Measurements from ENCODE around the gene SSR2.

The SSR2 gene

GRCh38 chr1:156051011-156051725 is 30.4 kb upstream of the SSR2 start:
- Histone ChIP-seq H3K36me3 (ENCODE audit: low read length) (peaks cover 2% of the 10 kb centered on the region; the same call in 1 of the 2 replicates), H3K79me2 (ENCODE audit: insufficient read depth, low read length) (peaks cover 13% of the 10 kb centered on the region), H3K9ac (ENCODE audit: low read length) (no peak overlapping the region), H4K20me1 (ENCODE audit: low read depth, low read length) (no peaks in the 10 kb centered on the region), H3K9me2 (replicated peaks; ENCODE audit: insufficient read depth, low read length) (no peaks in the 10 kb centered on the region), H2AFZ (ENCODE audit: low read depth, low read length, severe bottlenecking) (no peak overlapping the region), H3K4me3 (ENCODE audit: insufficient read depth, low read length, poor library complexity, severe bottlenecking) (no peak overlapping the region), H3K9me3 (ENCODE audit: insufficient read depth, low read length) (no peaks in the 10 kb centered on the region), H3F3A (ENCODE audit: insufficient read depth) (peaks cover 10% of the 10 kb centered on the region), H3K4me2 (ENCODE audit: low read depth, low read length, poor library complexity, severe bottlenecking) (no peak overlapping the region), H3K27me3 (ENCODE audit: low read length) (no peaks in the 10 kb centered on the region), H3K27ac (ENCODE audit: low read depth, low read length) (no peak overlapping the region)
- TF ChIP-seq EZH2phosphoT487 (conservative IDR thresholded peaks at IDR 0.05; ENCODE audit: low read length) = no peak
- TF ChIP-seq CTCF (IDR thresholded peaks at IDR 0.05; ENCODE audit: insufficient read depth, low read length, poor library complexity, severe bottlenecking) = no peak

DNA sequence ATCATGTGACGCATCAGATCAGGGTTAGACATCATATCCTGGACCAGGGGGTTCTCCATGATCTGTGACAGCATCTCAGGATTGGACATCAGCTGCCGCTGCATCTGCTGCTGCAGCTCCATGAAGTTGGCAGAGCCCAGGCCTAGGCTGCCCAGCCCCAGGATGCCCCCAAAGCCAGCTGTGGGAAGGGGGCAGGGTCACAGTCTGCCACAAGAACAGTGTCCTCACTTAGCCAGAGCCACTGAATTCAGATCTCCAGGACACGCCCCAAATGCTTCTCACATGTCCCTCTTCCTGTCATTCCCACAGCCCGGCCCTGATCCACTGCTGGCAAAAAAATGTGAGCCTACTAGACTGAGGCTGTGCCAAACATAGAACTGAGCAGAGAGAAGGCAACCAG is 29.6 kb upstream of the SSR2 start:
- Histone ChIP-seq H3K27ac (ENCODE audit: low read depth, low read length) (no peak overlapping the region), H3K9me3 (ENCODE audit: insufficient read depth, low read length) (no peaks in the 10 kb centered on the region), H3K4me2 (ENCODE audit: low read depth, low read length, poor library complexity, severe bottlenecking) (no peak overlapping the region), H3K9me2 (replicated peaks; ENCODE audit: insufficient read depth, low read length) (no peaks in the 10 kb centered on the region), H3K9ac (ENCODE audit: low read length) (no peak overlapping the region), H3K4me3 (ENCODE audit: insufficient read depth, low read length, poor library complexity, severe bottlenecking) (no peak overlapping the region), H2AFZ (ENCODE audit: low read depth, low read length, severe bottlenecking) (no peak overlapping the region), H3K27me3 (ENCODE audit: low read length) (no peaks in the 10 kb centered on the region), H3K79me2 (ENCODE audit: insufficient read depth, low read length) (peaks cover 11% of the 10 kb centered on the region), H3K36me3 (ENCODE audit: low read length) (peaks cover 2% of the 10 kb centered on the region; the same call in 1 of the 2 replicates), H4K20me1 (ENCODE audit: low read depth, low read length) (no peaks in the 10 kb centered on the region), H3F3A (ENCODE audit: insufficient read depth) (peaks cover 5% of the 10 kb centered on the region)
- no peak for TF ChIP-seq CTCF (IDR thresholded peaks at IDR 0.05; ENCODE audit: insufficient read depth, low read length, poor library complexity, severe bottlenecking)
- no peak for TF ChIP-seq EZH2phosphoT487 (conservative IDR thresholded peaks at IDR 0.05; ENCODE audit: low read length)

- no peaks in the 10 kb centered on the region for H4K20me1 ChIP-seq (ENCODE audit: low read depth, low read length)
- H3K27ac ChIP-seq (ENCODE audit: low read depth, low read length) = no peak overlapping the region
- peaks cover 9% of the 10 kb centered on the region for H3K79me2 ChIP-seq (ENCODE audit: insufficient read depth, low read length)
- H3K9ac ChIP-seq (ENCODE audit: low read length) = no peak overlapping the region
- H3K4me2 ChIP-seq (ENCODE audit: low read depth, low read length, poor library complexity, severe bottlenecking) = no peak overlapping the region
- no peak overlapping the region for H2AFZ ChIP-seq (ENCODE audit: low read depth, low read length, severe bottlenecking)
- TF ChIP-seq EZH2phosphoT487 (conservative IDR thresholded peaks at IDR 0.05; ENCODE audit: low read length) (no peak), CTCF (IDR thresholded peaks at IDR 0.05; ENCODE audit: insufficient read depth, low read length, poor library complexity, severe bottlenecking) (no peak)
- no peaks in the 10 kb centered on the region for H3F3A ChIP-seq (ENCODE audit: insufficient read depth)
- no peak overlapping the region for H3K4me3 ChIP-seq (ENCODE audit: insufficient read depth, low read length, poor library complexity, severe bottlenecking)
- no peaks in the 10 kb centered on the region for H3K9me2 ChIP-seq (replicated peaks; ENCODE audit: insufficient read depth, low read length)
- H3K36me3 ChIP-seq (ENCODE audit: low read length) = peaks cover 2% of the 10 kb centered on the region; the same call in 1 of the 2 replicates
- no peaks in the 10 kb centered on the region for H3K9me3 ChIP-seq (ENCODE audit: insufficient read depth, low read length)
- H3K27me3 ChIP-seq (ENCODE audit: low read length) = no peaks in the 10 kb centered on the region
These were observed 28.0 kb upstream of the SSR2 start for GRCh38 chr1:156048663-156049258.
